Activated CD8-positive, alpha-beta memory T cell treated with anti-CD3 and anti-CD28 coated beads for 48 hours (primary cell): Measurements from ENCODE around the gene NUDT8.
"Not testable (repeated sequence)": the region's sequence is repeated elsewhere in the genome, so short reads cannot be mapped to it uniquely, and the experiment has no call there.

Experiments used
- DNase-seq, 3 experiments: peaks; one replicate each; pipeline ENCODE4 v3.0.0-alpha.2; 2020; ENCODE audit warnings: low read depth in 2 of 3, low spot score in 2 of 3

NUDT8 gene

GRCh38 chr11:67660752-67661151 lies 31.0 kb upstream of the NUDT8 start:
- not testable (repeated sequence) for DNase-seq

- not testable (repeated sequence) for DNase-seq
Observed at GRCh38 chr11:67659651-67660165, 30.0 kb upstream of the NUDT8 start.

GRCh38 chr11:67657300-67657699 lies 27.6 kb upstream of the NUDT8 start:
- DNase-seq: no peak

- no peak for DNase-seq
Observed at GRCh38 chr11:67656278-67656922, 26.7 kb upstream of the NUDT8 start.

- DNase-seq: no peak
Observed at GRCh38 chr11:67654225-67654624, 24.5 kb upstream of the NUDT8 start.

- no peak for DNase-seq
Observed at GRCh38 chr11:67652965-67653845, 23.5 kb upstream of the NUDT8 start.

- DNase-seq: no peak
Observed at GRCh38 chr11:67651976-67652781, 22.4 kb upstream of the NUDT8 start.

- DNase-seq: no peak
Observed at GRCh38 chr11:67649634-67650510, 20.1 kb upstream of the NUDT8 start.

- no peak for DNase-seq
Observed at GRCh38 chr11:67648796-67649613, 19.3 kb upstream of the NUDT8 start.

- no peak for DNase-seq
Observed at GRCh38 chr11:67648140-67648795, 18.5 kb upstream of the NUDT8 start.

GRCh38 chr11:67647471-67647870 lies 17.7 kb upstream of the NUDT8 start:
- DNase-seq: no peak

- no peak for DNase-seq
Observed at GRCh38 chr11:67646535-67647336, 17.0 kb upstream of the NUDT8 start.

GRCh38 chr11:67645521-67646461 lies 16.1 kb upstream of the NUDT8 start:
- no peak for DNase-seq

- no peak for DNase-seq
Observed at GRCh38 chr11:67644472-67645418, 15.0 kb upstream of the NUDT8 start.

- no peak for DNase-seq
Observed at GRCh38 chr11:67644042-67644441, 14.3 kb upstream of the NUDT8 start.
